WTC11 (cell line): ENCODE results near the gene RUVBL1.

ENCODE experiments used
- CTCF ChIP-seq: fragments of 200-600 bp; IDR thresholded peaks from 2 replicates; pipeline ENCODE4 v1.8.0; 2022; ENCODE audit warnings: antibody characterized with exemption
- E2F1 ChIP-seq: sonication (generic); formaldehyde crosslinking; IDR thresholded peaks from 2 replicates; pipeline ENCODE4 v1.8.0; 2022; ENCODE audit warnings: mild to moderate bottlenecking, missing genetic modification reagents
- E2F5 ChIP-seq: sonication (generic); formaldehyde crosslinking; IDR thresholded peaks from 2 replicates; pipeline ENCODE4 v1.8.1; 2022; ENCODE audit warnings: mild to moderate bottlenecking, moderate library complexity, missing genetic modification reagents
- FOXJ3 ChIP-seq: sonication (generic); formaldehyde crosslinking; IDR thresholded peaks from 2 replicates; pipeline ENCODE4 v1.9.0; 2021; ENCODE audit warnings: missing genetic modification reagents, mild to moderate bottlenecking, borderline replicate concordance
- MAX ChIP-seq: sonication (generic); formaldehyde crosslinking; IDR thresholded peaks from 2 replicates; pipeline ENCODE4 v1.8.0; 2022; ENCODE audit warnings: mild to moderate bottlenecking, missing genetic modification reagents
- NR2C2 ChIP-seq: sonication (generic); formaldehyde crosslinking; IDR thresholded peaks from 2 replicates; pipeline ENCODE4 v1.8.0; 2022; ENCODE audit warnings: mild to moderate bottlenecking, missing genetic modification reagents
- NR3C1 ChIP-seq: sonication (generic); formaldehyde crosslinking; conservative IDR thresholded peaks from 2 replicates; pipeline ENCODE4 v1.8.1; 2023; ENCODE audit warnings: low read depth, mild to moderate bottlenecking, missing genetic modification reagents
- ZNF232 ChIP-seq: sonication (generic); formaldehyde crosslinking; IDR thresholded peaks from 2 replicates; pipeline ENCODE4 v1.8.0; 2022; ENCODE audit warnings: mild to moderate bottlenecking, missing genetic modification reagents
- ZNF281 ChIP-seq: sonication (generic); formaldehyde crosslinking; IDR thresholded peaks from 2 replicates; pipeline ENCODE4 v1.8.0; 2023; ENCODE audit warnings: mild to moderate bottlenecking, missing genetic modification reagents
- TF ChIP-seq, protein P1 (sequence below): fragments of 250-450 bp; sonication (Bioruptor Pico); IDR thresholded peaks from 2 replicates; pipeline ENCODE4 v1.9.0; 2021; ENCODE audit warnings: moderate library complexity, mild to moderate bottlenecking, inconsistent platforms, borderline replicate concordance
- TF ChIP-seq, protein P2 (sequence below): fragments of 250-450 bp; sonication (Bioruptor Pico); IDR thresholded peaks from 2 replicates; pipeline ENCODE4 v1.9.0; 2021; ENCODE audit warnings: mild to moderate bottlenecking
- TF ChIP-seq, protein P3 (sequence below): sonication (generic); formaldehyde crosslinking; IDR thresholded peaks from 2 replicates; pipeline ENCODE4 v1.8.1; 2023; ENCODE audit warnings: mild to moderate bottlenecking, missing genetic modification reagents, moderate library complexity

- TF ChIP-seq E2F1 (CRISPR knock-in tag) (no peak), ZNF232 (CRISPR knock-in tag) (no peak), NR2C2 (no peak), ZNF281 (CRISPR knock-in tag) (no peak), CTCF (no peak), MAX (no peak), FOXJ3 (CRISPR knock-in tag) (no peak), E2F5 (CRISPR knock-in tag) (no peak), NR3C1 (no peak)
- TF ChIP-seq, protein P1, sequence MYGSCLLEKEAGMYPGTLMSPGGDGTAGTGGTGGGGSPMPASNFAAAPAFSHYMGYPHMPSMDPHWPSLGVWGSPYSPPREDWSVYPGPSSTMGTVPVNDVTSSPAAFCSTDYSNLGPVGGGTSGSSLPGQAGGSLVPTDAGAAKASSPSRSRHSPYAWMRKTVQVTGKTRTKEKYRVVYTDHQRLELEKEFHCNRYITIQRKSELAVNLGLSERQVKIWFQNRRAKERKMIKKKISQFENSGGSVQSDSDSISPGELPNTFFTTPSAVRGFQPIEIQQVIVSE (CRISPR knock-in tag) = no peak
- TF ChIP-seq, protein P2, sequence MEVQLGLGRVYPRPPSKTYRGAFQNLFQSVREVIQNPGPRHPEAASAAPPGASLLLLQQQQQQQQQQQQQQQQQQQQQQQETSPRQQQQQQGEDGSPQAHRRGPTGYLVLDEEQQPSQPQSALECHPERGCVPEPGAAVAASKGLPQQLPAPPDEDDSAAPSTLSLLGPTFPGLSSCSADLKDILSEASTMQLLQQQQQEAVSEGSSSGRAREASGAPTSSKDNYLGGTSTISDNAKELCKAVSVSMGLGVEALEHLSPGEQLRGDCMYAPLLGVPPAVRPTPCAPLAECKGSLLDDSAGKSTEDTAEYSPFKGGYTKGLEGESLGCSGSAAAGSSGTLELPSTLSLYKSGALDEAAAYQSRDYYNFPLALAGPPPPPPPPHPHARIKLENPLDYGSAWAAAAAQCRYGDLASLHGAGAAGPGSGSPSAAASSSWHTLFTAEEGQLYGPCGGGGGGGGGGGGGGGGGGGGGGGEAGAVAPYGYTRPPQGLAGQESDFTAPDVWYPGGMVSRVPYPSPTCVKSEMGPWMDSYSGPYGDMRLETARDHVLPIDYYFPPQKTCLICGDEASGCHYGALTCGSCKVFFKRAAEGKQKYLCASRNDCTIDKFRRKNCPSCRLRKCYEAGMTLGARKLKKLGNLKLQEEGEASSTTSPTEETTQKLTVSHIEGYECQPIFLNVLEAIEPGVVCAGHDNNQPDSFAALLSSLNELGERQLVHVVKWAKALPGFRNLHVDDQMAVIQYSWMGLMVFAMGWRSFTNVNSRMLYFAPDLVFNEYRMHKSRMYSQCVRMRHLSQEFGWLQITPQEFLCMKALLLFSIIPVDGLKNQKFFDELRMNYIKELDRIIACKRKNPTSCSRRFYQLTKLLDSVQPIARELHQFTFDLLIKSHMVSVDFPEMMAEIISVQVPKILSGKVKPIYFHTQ (CRISPR knock-in tag) = no peak
- TF ChIP-seq, protein P3, sequence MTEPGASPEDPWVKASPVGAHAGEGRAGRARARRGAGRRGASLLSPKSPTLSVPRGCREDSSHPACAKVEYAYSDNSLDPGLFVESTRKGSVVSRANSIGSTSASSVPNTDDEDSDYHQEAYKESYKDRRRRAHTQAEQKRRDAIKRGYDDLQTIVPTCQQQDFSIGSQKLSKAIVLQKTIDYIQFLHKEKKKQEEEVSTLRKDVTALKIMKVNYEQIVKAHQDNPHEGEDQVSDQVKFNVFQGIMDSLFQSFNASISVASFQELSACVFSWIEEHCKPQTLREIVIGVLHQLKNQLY (CRISPR knock-in tag) = no peak
Observed at GRCh38 chr3:128074851-128075521, 48.6 kb downstream of the RUVBL1 start.
